HCT116 (cell line): Measurements from ENCODE around the gene C6orf132. TPM values are rescaled to one million over a fixed set of nuclear protein-coding genes. Genes with fewer than 3 reads are reported as not detected.

ENCODE experiments used
- ATAC-seq: fragments of 200-7000 bp; cut with Tn5 transposase; 2 replicates; pipeline ENCODE4 v1.9.1; 2020; ENCODE audit warnings: mild to moderate bottlenecking, moderate library complexity
- BruUV-seq: library from RNA; stranded (reverse); fragments of 400-500 nt; replicated peaks from 2 replicates; lab custom pipeline; 2021; lab: Mats Ljungman, UMichigan
- CTCF ChIA-PET: fragments of 300-600 bp; sonication (Branson Sonifier 250); formaldehyde crosslinking; loops from one replicate; lab custom pipeline; 2021; ENCODE audit warnings: antibody characterized with exemption; lab: Charles Lee
- POLR2A ChIA-PET: fragments of 300-600, 350-600 bp; sonication (Branson Sonifier 250); formaldehyde crosslinking; loops from one replicate; lab custom pipeline; 2021; ENCODE audit warnings: antibody characterized with exemption; lab: Charles Lee
- RAD21 ChIA-PET, 2 experiments: fragments of 300-600 bp; sonication (Branson Sonifier 250); formaldehyde crosslinking; loops; one replicate each; lab custom pipeline; 2023; ENCODE audit warnings: low total read pairs in 2 of 2; ENCODE audit not compliant: uncharacterized antibody in 2 of 2, unreplicated experiment in 2 of 2, low non-redundant PET in 1 of 2; lab: Charles Lee
- DNase-seq: peaks from one replicate; pipeline ENCODE4 v3.0.0-alpha.2; 2010; ENCODE audit warnings: low read depth, low spot score
- H2AFZ ChIP-seq: fragments of 200-600 bp; shearing (Covaris generic), sonication (generic); 2 replicates; pipeline ENCODE4 v1.6.1; 2017; ENCODE audit warnings: low read depth, mixed run types, mixed read lengths, antibody characterized with exemption, low read length; ENCODE audit not compliant: poor library complexity, severe bottlenecking
- H3K27ac ChIP-seq: 2 replicates; pipeline ENCODE4 v1.5.1; 2012; ENCODE audit warnings: low read depth, low read length
- H3K27me3 ChIP-seq: fragments of 200-600 bp; sonication (generic); 2 replicates; pipeline ENCODE4 v1.6.1; 2016; ENCODE audit warnings: mixed run types, low read length, mixed read lengths; ENCODE audit not compliant: insufficient read depth
- H3K36me3 ChIP-seq, 2 experiments: fragments of 200-500 bp in 1 of 2; fragments of 200-600 bp in 1 of 2; sonication (Bioruptor generic) in 1 of 2; sonication (generic) in 1 of 2; 2 replicates each; pipeline versions ENCODE4 v1.5.1 to v1.6.1; 2014 to 2016; ENCODE audit warnings: low read length in 2 of 2, inconsistent platforms in 1 of 2, mixed read lengths in 1 of 2, mixed run types in 1 of 2; ENCODE audit not compliant: insufficient read depth in 2 of 2, control insufficient read depth in 1 of 2
- H3K4me1 ChIP-seq, 2 experiments: fragments of 200-600 bp in 1 of 2; sonication (generic) in 1 of 2; 2 replicates each; pipeline versions ENCODE4 v1.5.1 to v1.6.1; 2012 to 2017; ENCODE audit warnings: low read length in 2 of 2, inconsistent platforms in 1 of 2, mild to moderate bottlenecking in 1 of 2, mixed read lengths in 1 of 2, mixed run types in 1 of 2, moderate library complexity in 1 of 2; ENCODE audit not compliant: insufficient read depth in 2 of 2, control insufficient read depth in 1 of 2
- H3K4me2 ChIP-seq: fragments of 200-600 bp; sonication (generic); 2 replicates; pipeline ENCODE4 v1.6.1; 2017; ENCODE audit warnings: mixed run types, low read length, mixed read lengths
- H3K4me3 ChIP-seq, 2 experiments: fragments of 200-600 bp in 1 of 2; sonication (generic) in 1 of 2; replicated peaks in 1 of 2; 2 replicates each; pipeline ENCODE4 v1.5.1; 2011 to 2016; ENCODE audit warnings: low read length in 2 of 2, control low read depth in 1 of 2, low read depth in 1 of 2, mild to moderate bottlenecking in 1 of 2, mixed read lengths in 1 of 2, mixed run types in 1 of 2
- H3K79me2 ChIP-seq: fragments of 200-600 bp; sonication (generic); 2 replicates; pipeline ENCODE4 v1.6.1; 2017; ENCODE audit warnings: mild to moderate bottlenecking, mixed run types, low read length, moderate library complexity, mixed read lengths; ENCODE audit not compliant: insufficient read depth
- H3K9ac ChIP-seq: fragments of 200-600 bp; sonication (generic); 2 replicates; pipeline ENCODE4 v1.6.1; 2016; ENCODE audit warnings: low read length, mixed read lengths
- H3K9me2 ChIP-seq: fragments of 200-600 bp; sonication (generic), shearing (Covaris generic); 2 replicates; pipeline ENCODE4 v1.6.1; 2017; ENCODE audit warnings: mixed run types, mild to moderate bottlenecking, moderate library complexity; ENCODE audit not compliant: insufficient read depth
- H3K9me3 ChIP-seq, 2 experiments: fragments of 200-500 bp in 1 of 2; fragments of 200-600 bp in 1 of 2; sonication (Bioruptor generic) in 1 of 2; sonication (generic) in 1 of 2; 2 replicates each; pipeline ENCODE4 v1.6.1; 2014 to 2017; ENCODE audit warnings: low read length in 2 of 2, mixed read lengths in 2 of 2, inconsistent platforms in 1 of 2, low read depth in 1 of 2, mild to moderate bottlenecking in 1 of 2, mixed run types in 1 of 2, moderate library complexity in 1 of 2; ENCODE audit not compliant: control insufficient read depth in 1 of 2, insufficient read depth in 1 of 2
- H4K20me1 ChIP-seq: fragments of 200-600 bp; sonication (generic), shearing (Covaris generic); 2 replicates; pipeline ENCODE4 v1.6.1; 2017; ENCODE audit warnings: mixed run types, mild to moderate bottlenecking, moderate library complexity; ENCODE audit not compliant: insufficient read depth
- CBX3 ChIP-seq: IDR thresholded peaks from 2 replicates; pipeline ENCODE4 v1.6.1; 2012; ENCODE audit warnings: low read depth
- CEBPB ChIP-seq: IDR thresholded peaks from 2 replicates; pipeline ENCODE4 v1.6.1; 2012; ENCODE audit warnings: low read depth
- EGR1 ChIP-seq: IDR thresholded peaks from 2 replicates; pipeline ENCODE4 v1.6.1; 2012; ENCODE audit warnings: low read depth
- ELF1 ChIP-seq: IDR thresholded peaks from 2 replicates; pipeline ENCODE4 v1.6.1; 2012; ENCODE audit warnings: low read depth, borderline replicate concordance
- EZH2 ChIP-seq: fragments of 200-600 bp; sonication (generic); IDR thresholded peaks from 2 replicates; pipeline ENCODE4 v1.6.1; 2017; ENCODE audit warnings: antibody characterized with exemption, mixed run types
- EZH2phosphoT487 ChIP-seq: fragments of 200-600 bp; IDR thresholded peaks from 2 replicates; pipeline ENCODE4 v1.6.1; 2018; ENCODE audit warnings: antibody characterized with exemption, borderline replicate concordance
- MAX ChIP-seq: IDR thresholded peaks from 2 replicates; pipeline ENCODE4 v1.6.1; 2012
- RAD21 ChIP-seq: IDR thresholded peaks from 2 replicates; pipeline ENCODE4 v1.6.1; 2012; ENCODE audit warnings: low read depth, mild to moderate bottlenecking
- REST ChIP-seq: IDR thresholded peaks from 2 replicates; pipeline ENCODE4 v1.6.1; 2012; ENCODE audit warnings: low read depth
- SIN3A ChIP-seq: IDR thresholded peaks from 2 replicates; pipeline ENCODE4 v1.6.1; 2012; ENCODE audit warnings: low read depth
- SP1 ChIP-seq: IDR thresholded peaks from 2 replicates; pipeline ENCODE4 v1.6.1; 2012; ENCODE audit warnings: low read depth
- SRF ChIP-seq: IDR thresholded peaks from 2 replicates; pipeline ENCODE4 v1.6.1; 2012; ENCODE audit warnings: low read depth
- TCF7L2 ChIP-seq: IDR thresholded peaks from 2 replicates; pipeline ENCODE4 v1.7.0; 2011; ENCODE audit warnings: borderline replicate concordance, inconsistent platforms; ENCODE audit not compliant: insufficient read depth, insufficient read length; ENCODE audit errors: extremely low read depth
- YY1 ChIP-seq: IDR thresholded peaks from 2 replicates; pipeline ENCODE4 v1.6.1; 2011; ENCODE audit warnings: low read length, low read depth, moderate library complexity, mild to moderate bottlenecking; ENCODE audit not compliant: insufficient replicate concordance; ENCODE audit errors: extremely low read depth
- ZFX ChIP-seq: fragments of 450-650 bp; IDR thresholded peaks from 2 replicates; pipeline ENCODE4 v1.6.1; 2017
- ZNF274 ChIP-seq: fragments of 200-500 bp; sonication (Bioruptor generic); IDR thresholded peaks from 2 replicates; pipeline ENCODE4 v1.6.1; 2014; ENCODE audit warnings: mild to moderate bottlenecking, low read depth, low read length, inconsistent platforms
- intact Hi-C: fragments of 100-400 bp; cut with micrococcal nuclease; formaldehyde crosslinking; loops from 2 replicates; pipeline ENCODE4 v1.10.0; 2022
- total RNA-seq: library from RNA; stranded (reverse); gene quantifications from one replicate; pipeline ENCODE4 v1.2.1, GENCODE V29; 2021; ENCODE audit not compliant: unreplicated experiment
- TF ChIP-seq, protein P1 (sequence below): IDR thresholded peaks from 2 replicates; pipeline ENCODE4 v1.6.1; 2011; ENCODE audit warnings: mild to moderate bottlenecking, low read length, moderate library complexity; ENCODE audit not compliant: insufficient replicate concordance; ENCODE audit errors: extremely low read depth
- TF ChIP-seq, protein P2 (sequence below), 3 experiments: fragments of 200-600 bp in 1 of 3; sonication (generic) in 1 of 3; IDR thresholded peaks in 2 of 3; conservative IDR thresholded peaks in 1 of 3; 2 replicates each; pipeline ENCODE4 v1.5.1; 2012 to 2017; ENCODE audit warnings: low read depth in 2 of 3, low read length in 2 of 3, antibody characterized with exemption in 1 of 3, borderline replicate concordance in 1 of 3, control low read depth in 1 of 3, mild to moderate bottlenecking in 1 of 3, mixed read lengths in 1 of 3, mixed run types in 1 of 3, moderate library complexity in 1 of 3; ENCODE audit not compliant: insufficient read depth in 1 of 3

C6orf132 gene
- total RNA-seq, 1 experiment from 2014 or later: 18.9 TPM

- peaks cover 10% of the 10 kb centered on the region; the same call in 1 of the 2 replicates for H3K79me2 ChIP-seq
- ChIA-PET CTCF (no interaction called here), RAD21 (no interaction called here), POLR2A (no interaction called here)
- H3K9ac ChIP-seq: no peak overlapping the region
- intact Hi-C loops: no loop called here
- no peaks in the 10 kb centered on the region for H3K9me3 ChIP-seq
- H2AFZ ChIP-seq: no peak overlapping the region
- H3K27me3 ChIP-seq: no peaks in the 10 kb centered on the region
- H4K20me1 ChIP-seq: no peaks in the 10 kb centered on the region
- H3K4me2 ChIP-seq: no peak overlapping the region
- no peaks in the 10 kb centered on the region for H3K9me2 ChIP-seq
- no peak overlapping the region for H3K4me3 ChIP-seq
- H3K36me3 ChIP-seq: peaks cover 17 to 30% of the 10 kb centered on the region in 2 experiments; a peak in 2 of 4 replicates
- H3K27ac ChIP-seq: no peak overlapping the region
- no peak for ATAC-seq
- no TSS peak for BruUV-seq
- TF ChIP-seq ZFX (no peak), EGR1 (no peak), ZNF274 (no peak), TCF7L2 (no peak), REST (no peak), EZH2phosphoT487 (no peak), SRF (no peak), MAX (no peak), SIN3A (no peak), CEBPB (no peak), YY1 (no peak), EZH2 (no peak), RAD21 (no peak), CBX3 (no peak), SP1 (no peak), ELF1 (no peak)
- TF ChIP-seq, protein P1, sequence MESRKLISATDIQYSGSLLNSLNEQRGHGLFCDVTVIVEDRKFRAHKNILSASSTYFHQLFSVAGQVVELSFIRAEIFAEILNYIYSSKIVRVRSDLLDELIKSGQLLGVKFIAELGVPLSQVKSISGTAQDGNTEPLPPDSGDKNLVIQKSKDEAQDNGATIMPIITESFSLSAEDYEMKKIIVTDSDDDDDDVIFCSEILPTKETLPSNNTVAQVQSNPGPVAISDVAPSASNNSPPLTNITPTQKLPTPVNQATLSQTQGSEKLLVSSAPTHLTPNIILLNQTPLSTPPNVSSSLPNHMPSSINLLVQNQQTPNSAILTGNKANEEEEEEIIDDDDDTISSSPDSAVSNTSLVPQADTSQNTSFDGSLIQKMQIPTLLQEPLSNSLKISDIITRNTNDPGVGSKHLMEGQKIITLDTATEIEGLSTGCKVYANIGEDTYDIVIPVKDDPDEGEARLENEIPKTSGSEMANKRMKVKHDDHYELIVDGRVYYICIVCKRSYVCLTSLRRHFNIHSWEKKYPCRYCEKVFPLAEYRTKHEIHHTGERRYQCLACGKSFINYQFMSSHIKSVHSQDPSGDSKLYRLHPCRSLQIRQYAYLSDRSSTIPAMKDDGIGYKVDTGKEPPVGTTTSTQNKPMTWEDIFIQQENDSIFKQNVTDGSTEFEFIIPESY: no peak
- TF ChIP-seq, protein P2, sequence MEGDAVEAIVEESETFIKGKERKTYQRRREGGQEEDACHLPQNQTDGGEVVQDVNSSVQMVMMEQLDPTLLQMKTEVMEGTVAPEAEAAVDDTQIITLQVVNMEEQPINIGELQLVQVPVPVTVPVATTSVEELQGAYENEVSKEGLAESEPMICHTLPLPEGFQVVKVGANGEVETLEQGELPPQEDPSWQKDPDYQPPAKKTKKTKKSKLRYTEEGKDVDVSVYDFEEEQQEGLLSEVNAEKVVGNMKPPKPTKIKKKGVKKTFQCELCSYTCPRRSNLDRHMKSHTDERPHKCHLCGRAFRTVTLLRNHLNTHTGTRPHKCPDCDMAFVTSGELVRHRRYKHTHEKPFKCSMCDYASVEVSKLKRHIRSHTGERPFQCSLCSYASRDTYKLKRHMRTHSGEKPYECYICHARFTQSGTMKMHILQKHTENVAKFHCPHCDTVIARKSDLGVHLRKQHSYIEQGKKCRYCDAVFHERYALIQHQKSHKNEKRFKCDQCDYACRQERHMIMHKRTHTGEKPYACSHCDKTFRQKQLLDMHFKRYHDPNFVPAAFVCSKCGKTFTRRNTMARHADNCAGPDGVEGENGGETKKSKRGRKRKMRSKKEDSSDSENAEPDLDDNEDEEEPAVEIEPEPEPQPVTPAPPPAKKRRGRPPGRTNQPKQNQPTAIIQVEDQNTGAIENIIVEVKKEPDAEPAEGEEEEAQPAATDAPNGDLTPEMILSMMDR (IDR thresholded peaks at IDR 0.05 in 2 of 3, conservative IDR thresholded peaks at IDR 0.05 in 1 of 3; ENCODE audit: borderline replicate concordance in 1 of 3, insufficient read depth in 1 of 3, low read depth in 2 of 3, low read length in 2 of 3): no peak
- TF ChIP-seq, all 23 proteins: peak for 0
- DNase-seq: no peak
- H3K4me1 ChIP-seq: peaks cover 31 to 47% of the 10 kb centered on the region in 2 experiments
These were observed 16.8 kb downstream of the C6orf132 start for GRCh38 chr6:42125663-42126062.
